Measurements from ENCODE around the gene HEBP1.

Gene HEBP1

GRCh38 chr12:12946686-12947355 is 53.2 kb downstream of the HEBP1 start:
- no peak for DNase-seq

- no peak for DNase-seq
Observed at GRCh38 chr12:12945591-12945990, 54.5 kb downstream of the HEBP1 start.

GRCh38 chr12:12943586-12944260 is 56.3 kb downstream of the HEBP1 start:
- no peak for DNase-seq

- no peak for DNase-seq
Observed at GRCh38 chr12:12941450-12942350, 58.4 kb downstream of the HEBP1 start.

- DNase-seq: no peak
Observed at GRCh38 chr12:12939888-12940287, 60.2 kb downstream of the HEBP1 start.

- no peak for DNase-seq
Observed at GRCh38 chr12:12938541-12938940, 61.5 kb downstream of the HEBP1 start.

- no peak for DNase-seq
Observed at GRCh38 chr12:12936983-12937491, 63.0 kb downstream of the HEBP1 start.

GRCh38 chr12:12934556-12934955 is 65.5 kb downstream of the HEBP1 start:
- DNase-seq: no peak

- no peak for DNase-seq
Observed at GRCh38 chr12:12933742-12934141, 66.3 kb downstream of the HEBP1 start.

GRCh38 chr12:12930633-12931219 is 69.3 kb downstream of the HEBP1 start:
- DNase-seq: no peak

- DNase-seq: no peak
Observed at GRCh38 chr12:12929696-12930095, 70.4 kb downstream of the HEBP1 start.

- DNase-seq: no peak
Observed at GRCh38 chr12:12927211-12928079, 72.6 kb downstream of the HEBP1 start.

- no peak for DNase-seq
Observed at GRCh38 chr12:12926571-12927071, 73.4 kb downstream of the HEBP1 start.

- no peak for DNase-seq
Observed at GRCh38 chr12:12925388-12925787, 74.7 kb downstream of the HEBP1 start.
